Mesenchymal stem cell (in vitro differentiated cells and primary cell): ENCODE measurements around the gene NUP210.
A peak's percentile ranks its signal among the peaks of the same experiment; 100 is the strongest.

Experiments used
- DNase-seq: peaks from one replicate; pipeline ENCODE4 v3.0.0-alpha.2; 2013
- H2AFZ ChIP-seq: one replicate; pipeline ENCODE4 v1.6.1; 2013; ENCODE audit warnings: low read depth, mild to moderate bottlenecking, control low read depth, inconsistent platforms, low read length, moderate library complexity
- H2AK5ac ChIP-seq: 2 replicates; pipeline ENCODE4 v1.6.1; 2013; ENCODE audit warnings: low read length, moderate library complexity, mild to moderate bottlenecking, inconsistent platforms; ENCODE audit not compliant: severe bottlenecking
- H2BK120ac ChIP-seq: one replicate; pipeline ENCODE4 v1.6.1; 2013; ENCODE audit warnings: low read depth, mild to moderate bottlenecking, inconsistent platforms, low read length, moderate library complexity
- H2BK12ac ChIP-seq, 2 experiments: one replicate each; pipeline ENCODE4 v1.6.1; 2013; ENCODE audit warnings: inconsistent platforms in 2 of 2, low read length in 2 of 2, mild to moderate bottlenecking in 2 of 2, moderate library complexity in 2 of 2, control low read depth in 1 of 2
- H2BK15ac ChIP-seq: one replicate; pipeline ENCODE4 v1.6.1; 2013; ENCODE audit warnings: mild to moderate bottlenecking, low read depth, inconsistent platforms; ENCODE audit not compliant: poor library complexity, severe bottlenecking
- H2BK5ac ChIP-seq: 2 replicates; pipeline ENCODE4 v1.6.1; 2013; ENCODE audit warnings: low read depth, mild to moderate bottlenecking, low read length, control low read depth, inconsistent platforms; ENCODE audit not compliant: poor library complexity, severe bottlenecking
- H3K14ac ChIP-seq, 2 experiments: one replicate each; pipeline ENCODE4 v1.6.1; 2013; ENCODE audit warnings: inconsistent platforms in 2 of 2, low read length in 2 of 2, control low read depth in 1 of 2, mild to moderate bottlenecking in 1 of 2, moderate library complexity in 1 of 2
- H3K18ac ChIP-seq, 2 experiments: one replicate each; pipeline ENCODE4 v1.6.1; 2013; ENCODE audit warnings: inconsistent platforms in 2 of 2, low read length in 2 of 2, control low read depth in 1 of 2, low read depth in 1 of 2, mild to moderate bottlenecking in 1 of 2
- H3K23ac ChIP-seq, 2 experiments: one replicate each; pipeline ENCODE4 v1.6.1; 2013; ENCODE audit warnings: inconsistent platforms in 2 of 2, low read length in 2 of 2, mild to moderate bottlenecking in 2 of 2, moderate library complexity in 2 of 2, control low read depth in 1 of 2
- H3K27ac ChIP-seq: 2 replicates; pipeline ENCODE4 v1.5.1; 2013; ENCODE audit warnings: mild to moderate bottlenecking, moderate library complexity, low read length, control low read depth, inconsistent platforms; ENCODE audit not compliant: poor library complexity, severe bottlenecking
- H3K27me3 ChIP-seq, 2 experiments: 2 replicates each; pipeline versions ENCODE4 v1.6.1 to v1.7.0; 2013; ENCODE audit warnings: low read length in 2 of 2, mild to moderate bottlenecking in 2 of 2, moderate library complexity in 2 of 2, control low read depth in 1 of 2, inconsistent platforms in 1 of 2; ENCODE audit not compliant: control insufficient read depth in 1 of 2, insufficient read depth in 1 of 2
- H3K36me3 ChIP-seq, 2 experiments: 2 replicates each; pipeline versions ENCODE4 v1.6.1 to v1.7.0; 2013; ENCODE audit warnings: low read length in 2 of 2, control low read depth in 1 of 2, inconsistent platforms in 1 of 2, low read depth in 1 of 2, mild to moderate bottlenecking in 1 of 2; ENCODE audit not compliant: insufficient read depth in 2 of 2, control insufficient read depth in 1 of 2
- H3K4ac ChIP-seq, 2 experiments: one replicate each; pipeline ENCODE4 v1.6.1; 2013; ENCODE audit warnings: inconsistent platforms in 2 of 2, low read length in 2 of 2, mild to moderate bottlenecking in 2 of 2, moderate library complexity in 2 of 2, control low read depth in 1 of 2, low read depth in 1 of 2
- H3K4me1 ChIP-seq: 2 replicates; pipeline ENCODE4 v1.6.1; 2013; ENCODE audit warnings: low read depth, low read length, control low read depth; ENCODE audit not compliant: control insufficient read depth, insufficient read depth
- H3K4me2 ChIP-seq: 2 replicates; pipeline ENCODE4 v1.6.1; 2013; ENCODE audit warnings: low read length, mild to moderate bottlenecking, inconsistent platforms; ENCODE audit not compliant: poor library complexity, severe bottlenecking
- H3K4me3 ChIP-seq, 2 experiments: 2 replicates each; pipeline versions ENCODE4 v1.5.1 to v1.7.0; 2013; ENCODE audit warnings: low read length in 2 of 2, mild to moderate bottlenecking in 2 of 2, control low read depth in 1 of 2, low read depth in 1 of 2; ENCODE audit not compliant: insufficient read depth in 1 of 2
- H3K79me1 ChIP-seq: replicated peaks from 2 replicates; pipeline ENCODE4 v1.6.1; 2013; ENCODE audit warnings: mild to moderate bottlenecking, control low read depth, low read length, inconsistent platforms; ENCODE audit not compliant: poor library complexity, severe bottlenecking
- H3K9ac ChIP-seq: 2 replicates; pipeline ENCODE4 v1.7.0; 2013; ENCODE audit warnings: mild to moderate bottlenecking, low read length, moderate library complexity
- H3K9me3 ChIP-seq: 2 replicates; pipeline ENCODE4 v1.7.0; 2013; ENCODE audit warnings: mild to moderate bottlenecking, low read length; ENCODE audit not compliant: control insufficient read depth
- H4K8ac ChIP-seq: one replicate; pipeline ENCODE4 v1.6.1; 2013; ENCODE audit warnings: inconsistent platforms, mild to moderate bottlenecking, low read length, moderate library complexity
- H4K91ac ChIP-seq: one replicate; pipeline ENCODE4 v1.6.1; 2013; ENCODE audit warnings: mild to moderate bottlenecking, low read length, inconsistent platforms
- WGBS: methylation state at CpG from one replicate; pipeline ENCODE4 v1.1.7; 2013; ENCODE audit warnings: mixed read lengths; 5-methylcytosine and 5-hydroxymethylcytosine counted together

NUP210 gene

GRCh38 chr3:13303410-13303809 lies 116.7 kb downstream of the NUP210 start:
- Histone ChIP-seq H3K18ac (no peak overlapping the region), H3K23ac (peak overlapping the region in 1 of 2 experiments; percentile 26), H3K27me3 (peaks cover 16 to 44% of the 10 kb centered on the region in 2 experiments), H3K4me3 (no peak overlapping the region), H3K4me1 (peaks cover 10% of the 10 kb centered on the region), H3K36me3 (no peaks in the 10 kb centered on the region), H2AFZ (no peak overlapping the region), H3K4ac (no peak overlapping the region), H3K9me3 (no peaks in the 10 kb centered on the region), H3K4me2 (no peak overlapping the region), H2AK5ac (no peak overlapping the region), H2BK5ac (no peak overlapping the region), H3K9ac (no peak overlapping the region), H3K14ac (no peak overlapping the region), H2BK120ac (no peak overlapping the region), H4K91ac (no peak overlapping the region), H4K8ac (no peak overlapping the region), H2BK15ac (no peak overlapping the region), H3K27ac (no peak overlapping the region), H3K79me1 (no peaks in the 10 kb centered on the region), H2BK12ac (no peak overlapping the region)
- WGBS = 62% methylated on average over 6 of the region's 6 CpGs
- no peak for DNase-seq

DNA sequence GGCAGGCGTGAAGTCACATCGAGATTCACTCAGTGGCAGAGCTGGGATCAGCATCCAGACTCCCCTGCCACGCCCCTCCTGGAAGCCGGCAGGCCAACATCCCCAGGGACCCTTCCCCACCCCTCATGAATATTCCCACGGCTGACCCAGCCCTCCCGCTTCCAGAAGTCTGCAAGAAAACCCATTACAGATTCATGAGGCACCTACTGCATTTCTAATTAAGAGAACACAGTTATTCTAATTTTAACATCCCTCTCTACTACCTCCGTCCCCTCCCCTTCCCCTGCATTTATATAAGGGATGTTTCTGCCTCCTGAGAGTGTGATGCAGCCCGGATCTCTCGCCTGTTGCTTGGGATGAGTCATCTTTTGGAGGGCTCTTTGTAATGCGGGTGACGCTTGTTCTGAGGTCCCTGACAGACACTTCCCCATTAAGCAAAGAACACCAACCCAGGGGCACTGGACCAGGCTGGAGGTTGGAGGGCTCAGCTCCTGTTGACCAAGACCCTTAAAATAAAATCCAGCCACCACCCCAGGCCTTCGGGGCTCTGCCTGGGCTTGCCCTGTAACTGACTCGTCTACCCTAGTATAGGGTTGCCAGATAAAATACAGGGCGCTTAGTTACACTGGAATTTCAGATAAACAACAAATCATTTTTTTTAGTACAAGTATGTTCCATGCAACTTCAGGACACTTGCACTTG lies 118.7 kb downstream of the NUP210 start:
- peaks cover 26 to 55% of the 10 kb centered on the region in 2 experiments for H3K27me3 ChIP-seq
- H2BK12ac ChIP-seq = no peak overlapping the region
- H3K23ac ChIP-seq = no peak overlapping the region
- no peak overlapping the region for H2BK5ac ChIP-seq
- H2AFZ ChIP-seq = no peak overlapping the region
- H3K4me3 ChIP-seq = no peak overlapping the region
- no peaks in the 10 kb centered on the region for H3K79me1 ChIP-seq
- no peak overlapping the region for H4K91ac ChIP-seq
- H2AK5ac ChIP-seq = no peak overlapping the region
- H3K18ac ChIP-seq = no peak overlapping the region
- peaks cover 10% of the 10 kb centered on the region for H3K4me1 ChIP-seq
- H3K27ac ChIP-seq = no peak overlapping the region
- H4K8ac ChIP-seq = no peak overlapping the region
- WGBS = 24% methylated on average over 14 of the region's 14 CpGs
- H3K9ac ChIP-seq = peak overlapping the region; percentile 37
- H3K4ac ChIP-seq = no peak overlapping the region
- H3K9me3 ChIP-seq = no peaks in the 10 kb centered on the region
- no peak overlapping the region for H3K4me2 ChIP-seq
- no peaks in the 10 kb centered on the region for H3K36me3 ChIP-seq
- H2BK15ac ChIP-seq = no peak overlapping the region
- H2BK120ac ChIP-seq = no peak overlapping the region
- DNase-seq = peak; percentile 75
- H3K14ac ChIP-seq = no peak overlapping the region

DNA sequence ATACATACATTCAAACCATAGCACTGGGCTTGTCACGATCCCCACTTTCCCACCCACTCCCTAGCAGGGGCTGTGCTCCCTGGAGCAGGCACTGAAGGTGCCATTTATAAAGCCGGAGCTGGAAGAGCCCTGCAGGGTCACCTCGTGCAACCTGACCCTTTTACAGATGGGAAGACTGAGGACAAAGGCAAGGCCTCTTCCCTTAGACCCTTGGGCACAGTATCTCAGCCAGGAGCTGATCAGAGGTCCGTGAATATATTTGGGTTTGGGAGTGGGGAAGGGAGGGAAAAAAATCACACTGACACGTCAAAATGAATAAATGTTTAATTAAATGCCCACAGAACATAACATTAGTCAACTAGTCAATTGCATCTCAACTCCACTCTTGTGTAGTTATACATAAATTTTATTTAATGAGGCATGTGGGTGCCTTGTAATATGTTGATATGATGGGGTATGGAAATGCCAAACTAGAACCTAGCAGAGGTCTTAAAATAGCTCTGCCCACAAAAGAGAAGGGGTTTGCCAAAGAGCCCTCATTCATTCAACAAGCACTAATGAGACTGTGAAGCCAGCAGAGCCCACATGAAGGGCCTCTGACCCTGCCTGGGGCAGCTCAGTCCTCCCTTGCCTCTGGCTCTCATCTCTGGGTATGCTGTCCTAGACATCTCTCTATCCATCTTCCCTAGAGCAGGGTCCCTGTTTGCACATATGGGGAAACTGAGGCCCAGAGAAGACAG lies 119.4 kb downstream of the NUP210 start:
- H3K23ac ChIP-seq = no peak overlapping the region
- no peak overlapping the region for H2BK15ac ChIP-seq
- peaks cover 10% of the 10 kb centered on the region for H3K4me1 ChIP-seq
- no peak overlapping the region for H3K18ac ChIP-seq
- H3K36me3 ChIP-seq = no peaks in the 10 kb centered on the region
- no peak overlapping the region for H2BK5ac ChIP-seq
- H3K27me3 ChIP-seq = peaks cover 28 to 56% of the 10 kb centered on the region in 2 experiments
- H3K4me2 ChIP-seq = no peak overlapping the region
- H3K9me3 ChIP-seq = no peaks in the 10 kb centered on the region
- no peaks in the 10 kb centered on the region for H3K79me1 ChIP-seq
- no peak for DNase-seq
- H3K9ac ChIP-seq = peak overlapping the region; percentile 37
- no peak overlapping the region for H3K4ac ChIP-seq
- 88% methylated on average over 3 of the region's 5 CpGs for WGBS
- H3K14ac ChIP-seq = no peak overlapping the region
- no peak overlapping the region for H2AFZ ChIP-seq
- H2AK5ac ChIP-seq = no peak overlapping the region
- H2BK12ac ChIP-seq = no peak overlapping the region
- no peak overlapping the region for H3K4me3 ChIP-seq
- no peak overlapping the region for H4K91ac ChIP-seq
- no peak overlapping the region for H3K27ac ChIP-seq
- no peak overlapping the region for H4K8ac ChIP-seq
- no peak overlapping the region for H2BK120ac ChIP-seq

DNA sequence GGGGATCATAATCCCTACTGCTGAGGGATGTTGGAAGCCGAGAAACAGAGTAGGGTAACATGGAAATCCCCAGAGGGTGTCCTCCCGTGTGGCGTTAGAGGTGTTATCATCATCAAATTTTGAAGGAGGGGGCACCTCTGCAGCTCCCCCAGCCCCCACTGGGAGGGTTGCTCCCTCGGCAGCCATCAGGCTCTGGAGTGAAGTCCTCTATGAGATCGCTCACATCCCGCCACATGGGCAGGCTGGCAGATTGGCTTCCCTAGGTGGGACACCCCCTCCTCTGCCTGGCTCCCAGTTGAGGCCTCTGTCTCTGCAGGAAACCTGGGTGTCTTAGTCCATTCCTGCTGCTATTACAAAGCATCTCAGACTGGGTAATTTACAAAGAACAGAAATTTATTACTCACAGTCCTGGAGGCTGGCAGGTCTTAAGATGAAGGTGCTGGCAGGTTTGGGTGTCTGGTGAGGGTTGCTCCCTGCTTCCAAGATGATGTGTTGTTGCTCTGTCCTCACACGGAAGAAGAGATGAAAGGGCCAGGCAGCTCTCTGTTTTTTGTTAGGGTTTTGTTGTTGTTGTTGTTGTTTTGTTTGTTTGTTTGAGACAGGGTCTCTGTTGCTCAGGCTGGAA lies 120.5 kb downstream of the NUP210 start:
- Histone ChIP-seq H4K91ac (no peak overlapping the region), H3K23ac (no peak overlapping the region), H3K18ac (peak overlapping the region in 1 of 2 experiments; percentile 21), H2BK12ac (no peak overlapping the region), H2AK5ac (no peak overlapping the region), H3K14ac (no peak overlapping the region), H3K9me3 (no peaks in the 10 kb centered on the region), H3K4ac (no peak overlapping the region), H3K4me1 (peaks cover 10% of the 10 kb centered on the region), H3K36me3 (no peaks in the 10 kb centered on the region), H3K27me3 (peaks cover 29 to 53% of the 10 kb centered on the region in 2 experiments), H3K27ac (no peak overlapping the region), H2BK15ac (peak overlapping the region; percentile 17), H2BK120ac (no peak overlapping the region), H4K8ac (no peak overlapping the region), H3K9ac (no peak overlapping the region), H2BK5ac (no peak overlapping the region), H3K79me1 (no peaks in the 10 kb centered on the region), H3K4me3 (no peak overlapping the region), H3K4me2 (no peak overlapping the region), H2AFZ (no peak overlapping the region)
- DNase-seq = no peak
- 82% methylated on average over 6 of the region's 7 CpGs for WGBS
